GM12873 (cell line): ENCODE data around the gene BSND.

ENCODE experiments used
- CTCF ChIP-seq: IDR thresholded peaks from 2 replicates; pipeline ENCODE4 v1.5.1; 2012; ENCODE audit warnings: low read depth, mild to moderate bottlenecking, moderate library complexity, low read length, control low read depth; ENCODE audit not compliant: insufficient read depth; ENCODE audit errors: missing control alignments

BSND gene

DNA sequence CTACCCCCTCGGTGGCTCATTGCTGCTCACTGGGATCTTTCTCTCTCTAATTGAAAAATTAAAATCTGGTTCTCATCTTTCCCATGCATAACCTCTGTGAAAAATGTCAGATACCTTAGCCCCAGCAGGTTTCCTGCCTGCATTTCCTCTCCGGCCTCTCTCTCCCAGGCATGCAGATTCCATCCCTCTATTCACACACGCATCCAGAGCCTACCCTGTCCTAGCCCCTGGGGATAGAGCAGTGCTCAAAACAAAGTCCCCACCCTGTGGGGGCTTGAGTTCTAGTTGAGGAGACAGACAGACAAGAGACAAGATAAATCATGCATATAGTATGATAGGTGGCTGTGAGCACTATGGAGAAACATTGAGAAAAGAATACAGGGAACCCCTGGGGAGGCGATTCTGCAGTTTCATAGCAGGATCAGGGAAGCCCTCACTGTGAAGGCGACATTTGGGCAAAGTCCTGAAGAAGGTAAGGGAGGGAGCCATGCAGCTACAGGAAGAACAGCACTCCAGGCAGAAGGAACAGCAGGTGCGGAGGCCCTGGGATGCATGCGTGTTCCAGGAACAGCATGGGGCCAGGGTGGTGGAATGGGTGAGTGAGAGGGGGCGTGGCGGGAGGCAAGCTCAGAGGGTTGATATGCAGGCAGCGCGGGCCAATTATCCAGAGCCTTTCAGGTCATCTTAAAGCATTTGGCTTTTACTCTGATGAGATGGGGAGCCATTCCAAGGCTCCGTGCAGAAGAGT is 3.5 kb upstream of the BSND start:
- no peak for TF ChIP-seq CTCF

- no peak for TF ChIP-seq CTCF
These were observed 2.9 kb upstream of the BSND start for GRCh38 chr1:54995835-54996234.

GRCh38 chr1:54996359-54996868 is 2.3 kb upstream of the BSND start:
- peak; percentile 85 for TF ChIP-seq CTCF

DNA sequence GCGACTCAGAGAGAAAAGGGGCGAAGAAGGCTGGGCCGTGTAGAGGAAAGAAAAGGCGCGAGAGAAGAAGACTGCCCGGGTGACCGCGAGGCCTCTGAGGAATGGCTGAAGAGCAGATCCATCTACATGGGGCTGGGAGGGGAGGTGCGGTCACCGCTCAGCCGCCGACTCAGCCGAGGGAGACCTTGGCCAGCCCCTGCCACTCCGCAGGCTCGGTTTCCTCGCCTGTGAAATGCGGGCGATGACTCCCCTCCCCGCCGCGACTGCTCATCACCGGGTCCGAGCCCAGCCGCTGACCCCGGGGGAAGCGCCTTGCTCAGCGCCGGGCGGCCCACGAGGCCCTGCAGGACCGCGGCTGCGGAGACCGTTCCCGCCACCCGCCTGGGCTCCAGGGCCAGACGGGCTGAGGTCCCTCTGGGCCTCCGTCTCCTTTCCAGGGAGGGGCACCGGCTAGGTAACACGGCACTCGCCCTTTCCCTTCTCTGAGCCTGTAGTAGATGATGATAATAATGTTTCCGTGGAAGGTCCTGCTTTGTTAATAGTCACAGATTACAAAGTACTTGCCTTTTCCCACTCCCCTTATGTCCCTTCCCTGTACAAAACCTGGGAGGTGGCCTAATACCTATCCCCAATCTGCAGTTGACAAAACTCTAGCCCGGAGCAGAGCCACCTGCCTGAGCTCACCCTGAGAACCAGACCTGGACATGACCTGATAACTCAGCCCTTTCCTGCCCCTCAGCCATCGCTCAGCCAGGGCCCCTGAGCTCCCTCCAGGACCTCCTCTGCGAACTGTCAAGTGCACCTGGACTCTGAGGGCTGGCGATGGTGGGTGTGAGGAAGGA is 1.6 kb upstream of the BSND start:
- TF ChIP-seq CTCF = no peak

- no peak for TF ChIP-seq CTCF
These were observed 1.1 kb upstream of the BSND start for GRCh38 chr1:54997711-54997986.

DNA sequence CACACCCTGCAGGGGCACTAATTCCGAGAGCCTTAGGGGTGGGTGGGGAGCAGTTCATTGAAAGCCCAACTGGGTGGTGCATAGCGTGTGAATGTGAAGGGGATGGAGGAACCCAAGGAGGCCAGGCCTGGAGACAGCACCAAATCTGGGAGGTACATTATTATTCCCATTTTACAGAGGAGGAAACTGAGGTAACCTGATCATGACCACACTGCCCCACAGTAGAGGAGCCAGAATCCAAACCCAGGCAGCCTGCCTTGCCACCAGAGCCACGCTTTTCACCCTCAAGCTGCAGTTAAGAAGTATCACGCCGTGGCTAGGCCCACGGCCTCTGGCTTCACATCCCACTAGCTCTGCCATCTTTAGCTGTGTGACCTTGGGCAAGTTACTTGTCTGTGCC is 633 bp upstream of the BSND start:
- no peak for TF ChIP-seq CTCF

GRCh38 chr1:55000110-55001085 is 1.7 kb downstream of the BSND start:
- no peak for TF ChIP-seq CTCF
